ENCODE results near the gene ZNF268. TPM values are rescaled to one million over a fixed set of nuclear protein-coding genes. Genes with fewer than 3 reads are reported as not detected.

ZNF268 gene
- total and polyA plus RNA-seq, 2 experiments from 2014 or later, result 12.9 to 34.6 TPM

DNA sequence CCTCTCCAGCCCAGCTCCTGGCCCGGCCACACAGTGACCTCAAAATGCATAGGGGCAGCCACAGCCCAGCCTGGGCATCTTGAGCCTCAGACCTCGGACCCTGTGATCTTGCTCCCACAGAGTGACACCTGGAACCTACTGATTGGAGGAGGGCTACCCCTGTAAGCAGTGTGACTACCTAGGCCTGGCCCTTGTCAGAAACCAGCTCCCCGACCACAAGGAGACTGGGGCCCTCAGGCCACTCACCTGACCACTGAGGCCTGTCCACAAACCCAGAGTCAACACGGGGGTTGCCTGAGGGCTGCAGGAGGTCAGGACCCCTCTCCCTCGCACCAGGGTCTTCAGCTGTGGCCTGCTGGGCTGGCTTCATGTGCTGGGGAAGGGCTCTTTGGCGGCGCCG is 45.4 kb downstream of the ZNF268 start:
- H3K9me2 ChIP-seq (replicated peaks; ENCODE audit: insufficient read depth), result no peaks in the 10 kb centered on the region
- no peaks in the 10 kb centered on the region for H3K27me3 ChIP-seq
- no peak overlapping the region for H3K27ac ChIP-seq
- TF ChIP-seq, protein P1, sequence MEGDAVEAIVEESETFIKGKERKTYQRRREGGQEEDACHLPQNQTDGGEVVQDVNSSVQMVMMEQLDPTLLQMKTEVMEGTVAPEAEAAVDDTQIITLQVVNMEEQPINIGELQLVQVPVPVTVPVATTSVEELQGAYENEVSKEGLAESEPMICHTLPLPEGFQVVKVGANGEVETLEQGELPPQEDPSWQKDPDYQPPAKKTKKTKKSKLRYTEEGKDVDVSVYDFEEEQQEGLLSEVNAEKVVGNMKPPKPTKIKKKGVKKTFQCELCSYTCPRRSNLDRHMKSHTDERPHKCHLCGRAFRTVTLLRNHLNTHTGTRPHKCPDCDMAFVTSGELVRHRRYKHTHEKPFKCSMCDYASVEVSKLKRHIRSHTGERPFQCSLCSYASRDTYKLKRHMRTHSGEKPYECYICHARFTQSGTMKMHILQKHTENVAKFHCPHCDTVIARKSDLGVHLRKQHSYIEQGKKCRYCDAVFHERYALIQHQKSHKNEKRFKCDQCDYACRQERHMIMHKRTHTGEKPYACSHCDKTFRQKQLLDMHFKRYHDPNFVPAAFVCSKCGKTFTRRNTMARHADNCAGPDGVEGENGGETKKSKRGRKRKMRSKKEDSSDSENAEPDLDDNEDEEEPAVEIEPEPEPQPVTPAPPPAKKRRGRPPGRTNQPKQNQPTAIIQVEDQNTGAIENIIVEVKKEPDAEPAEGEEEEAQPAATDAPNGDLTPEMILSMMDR (IDR thresholded peaks at IDR 0.05; ENCODE audit: poor library complexity), result no peak
- TF ChIP-seq EZH2 (IDR thresholded peaks at IDR 0.05; ENCODE audit: borderline replicate concordance) (no peak), EZH2phosphoT487 (IDR thresholded peaks at IDR 0.05; ENCODE audit: low read depth, severe bottlenecking, unreplicated experiment) (no peak)
- no peak overlapping the region for H2AFZ ChIP-seq
- 80% methylated on average over 8 of the region's 8 CpGs for WGBS (ENCODE audit: low lambda C conversion rate, missing lambda C conversion rate)
- no peaks in the 10 kb centered on the region for H4K20me1 ChIP-seq (ENCODE audit: insufficient read depth, poor library complexity, severe bottlenecking)
- no peak overlapping the region for H3K4me2 ChIP-seq
- no peaks in the 10 kb centered on the region for H3K9me3 ChIP-seq (ENCODE audit: low read depth)
- no peak for DNase-seq (ENCODE audit: low spot score)
- no peaks in the 10 kb centered on the region for H3K79me2 ChIP-seq
- no peaks in the 10 kb centered on the region for H3K4me1 ChIP-seq (ENCODE audit: insufficient read depth)
- no peaks in the 10 kb centered on the region for H3K36me3 ChIP-seq (replicated peaks; ENCODE audit: insufficient read depth, low read depth)
- H3K4me3 ChIP-seq, result no peak overlapping the region

DNA sequence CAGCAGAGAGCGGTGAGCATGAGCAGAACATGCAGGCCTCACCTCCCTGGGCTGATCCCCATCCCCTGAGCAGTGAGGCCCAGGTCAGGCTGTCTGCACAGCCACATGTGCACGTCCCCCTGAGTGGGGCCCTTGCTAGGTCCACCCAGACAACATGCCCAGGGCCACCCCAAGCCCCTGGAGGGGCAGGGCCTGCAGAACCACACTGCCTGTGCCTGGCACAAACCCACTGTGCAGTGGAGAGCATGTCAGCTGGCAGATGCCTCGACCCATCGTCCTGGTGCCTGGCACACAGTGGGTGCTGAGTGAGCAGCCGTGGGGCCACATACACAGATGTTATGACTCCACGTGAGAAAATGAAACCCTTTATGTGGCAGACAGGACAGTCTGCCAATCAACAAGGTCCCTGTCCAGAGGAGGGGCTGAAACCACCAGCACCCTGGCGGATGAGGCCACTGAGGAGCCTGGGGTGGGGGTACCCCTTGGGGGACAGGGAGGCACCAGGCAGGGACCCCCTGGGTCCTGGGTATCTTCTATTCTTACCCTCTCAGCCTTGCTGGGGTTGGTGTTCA is 46.1 kb downstream of the ZNF268 start:
- Histone ChIP-seq H3K27me3 (no peaks in the 10 kb centered on the region), H3K36me3 (replicated peaks; ENCODE audit: insufficient read depth, low read depth) (no peaks in the 10 kb centered on the region), H4K20me1 (ENCODE audit: insufficient read depth, poor library complexity, severe bottlenecking) (no peaks in the 10 kb centered on the region), H3K4me1 (ENCODE audit: insufficient read depth) (no peaks in the 10 kb centered on the region), H3K27ac (no peak overlapping the region), H3K79me2 (no peaks in the 10 kb centered on the region), H3K9me2 (replicated peaks; ENCODE audit: insufficient read depth) (no peaks in the 10 kb centered on the region), H2AFZ (no peak overlapping the region), H3K4me2 (no peak overlapping the region), H3K4me3 (no peak overlapping the region), H3K9me3 (ENCODE audit: low read depth) (no peaks in the 10 kb centered on the region)
- WGBS (ENCODE audit: low lambda C conversion rate, missing lambda C conversion rate), result 68% methylated on average over 7 of the region's 7 CpGs
- peak; percentile 2 for DNase-seq (ENCODE audit: low spot score)
- TF ChIP-seq EZH2 (IDR thresholded peaks at IDR 0.05; ENCODE audit: borderline replicate concordance) (no peak), EZH2phosphoT487 (IDR thresholded peaks at IDR 0.05; ENCODE audit: low read depth, severe bottlenecking, unreplicated experiment) (no peak)
- TF ChIP-seq, protein P1 (IDR thresholded peaks at IDR 0.05; ENCODE audit: poor library complexity), result no peak

DNA sequence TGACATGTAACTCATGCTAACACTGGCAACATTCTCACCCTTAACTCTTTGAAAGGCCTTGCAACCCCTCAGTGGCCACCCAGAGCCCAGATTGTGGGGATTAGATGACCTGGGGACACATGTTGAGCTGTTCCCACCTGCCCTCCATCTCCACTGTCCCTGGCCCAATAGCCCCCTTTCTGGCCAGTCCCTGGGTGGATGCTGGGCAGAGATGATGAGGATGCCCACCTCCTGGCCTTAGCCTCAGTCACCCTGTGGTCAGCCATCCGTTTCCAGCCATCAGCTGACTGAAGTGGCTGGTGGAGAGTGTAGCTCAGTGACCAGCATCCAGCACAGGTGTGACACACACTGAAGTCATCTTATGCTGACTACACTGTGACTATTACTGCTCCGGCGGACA is 49.7 kb downstream of the ZNF268 start:
- H3K79me2 ChIP-seq, result no peaks in the 10 kb centered on the region
- no peaks in the 10 kb centered on the region for H3K9me3 ChIP-seq (ENCODE audit: low read depth)
- no peaks in the 10 kb centered on the region for H3K27me3 ChIP-seq
- no peak overlapping the region for H2AFZ ChIP-seq
- no peaks in the 10 kb centered on the region for H3K36me3 ChIP-seq (replicated peaks; ENCODE audit: insufficient read depth, low read depth)
- no peak overlapping the region for H3K27ac ChIP-seq
- no peaks in the 10 kb centered on the region for H3K4me1 ChIP-seq (ENCODE audit: insufficient read depth)
- TF ChIP-seq EZH2 (IDR thresholded peaks at IDR 0.05; ENCODE audit: borderline replicate concordance) (no peak), EZH2phosphoT487 (IDR thresholded peaks at IDR 0.05; ENCODE audit: low read depth, severe bottlenecking, unreplicated experiment) (no peak)
- TF ChIP-seq, protein P1 (IDR thresholded peaks at IDR 0.05; ENCODE audit: poor library complexity), result no peak
- H3K4me3 ChIP-seq, result no peak overlapping the region
- DNase-seq (ENCODE audit: low spot score), result no peak
- H3K4me2 ChIP-seq, result no peak overlapping the region
- H4K20me1 ChIP-seq (ENCODE audit: insufficient read depth, poor library complexity, severe bottlenecking), result no peaks in the 10 kb centered on the region
- WGBS (ENCODE audit: low lambda C conversion rate, missing lambda C conversion rate), result 73% methylated on average over 3 of the region's 3 CpGs
- no peaks in the 10 kb centered on the region for H3K9me2 ChIP-seq (replicated peaks; ENCODE audit: insufficient read depth)
